Caco-2 (cell line): Measurements from ENCODE around the gene PP2D1. TPM values are rescaled to one million over a fixed set of nuclear protein-coding genes. Genes with fewer than 3 reads are reported as not detected.

Experiments
- BruUV-seq: library from RNA; stranded (reverse); fragments of 400-500 nt; replicated peaks from 2 replicates; lab custom pipeline; 2021; lab: Mats Ljungman, UMichigan
- CTCF ChIA-PET: fragments of 300-600 bp; sonication (Branson Sonifier 250); formaldehyde crosslinking; loops from one replicate; lab custom pipeline; 2022; ENCODE audit warnings: antibody characterized with exemption; lab: Charles Lee
- POLR2A ChIA-PET: fragments of 300-600 bp; sonication (Branson Sonifier 250); formaldehyde crosslinking; loops from one replicate; lab custom pipeline; 2022; ENCODE audit warnings: antibody characterized with exemption; lab: Charles Lee
- DNase-seq, 2 experiments: peaks; one replicate each; pipeline versions ENCODE4 v3.0.0 to v3.0.0-alpha.2; 2020 to 2022
- H3K27me3 ChIP-seq: replicated peaks from 2 replicates; pipeline ENCODE4 v1.6.0; 2011; ENCODE audit warnings: low read length; ENCODE audit not compliant: control insufficient read depth, insufficient read depth
- H3K36me3 ChIP-seq: 2 replicates; pipeline ENCODE4 v1.5.1; 2011; ENCODE audit warnings: low read length; ENCODE audit not compliant: control insufficient read depth, insufficient read depth
- H3K4me1 ChIP-seq: fragments of 250-450 bp; sonication (Bioruptor Pico); 2 replicates; pipeline ENCODE4 v1.5.1; 2020; ENCODE audit warnings: mild to moderate bottlenecking
- H3K4me3 ChIP-seq: 2 replicates; pipeline ENCODE4 v1.5.1; 2011; ENCODE audit warnings: low read depth, mild to moderate bottlenecking, control low read depth, low read length
- H3K9me3 ChIP-seq: fragments of 250-450 bp; sonication (Bioruptor Pico); 2 replicates; pipeline ENCODE4 v1.5.1; 2020; ENCODE audit warnings: mild to moderate bottlenecking, moderate library complexity
- H3K27ac Mint-ChIP-seq: one replicate; pipeline ENCODE4 v1.8.0; 2022; ENCODE audit warnings: mixed read lengths; ENCODE audit not compliant: unreplicated experiment
- H3K27me3 Mint-ChIP-seq: one replicate; pipeline ENCODE4 v1.8.0; 2022; ENCODE audit warnings: mixed read lengths; ENCODE audit not compliant: insufficient read depth, unreplicated experiment
- H3K36me3 Mint-ChIP-seq: one replicate; pipeline ENCODE4 v1.8.0; 2022; ENCODE audit warnings: mild to moderate bottlenecking, mixed read lengths; ENCODE audit not compliant: insufficient read depth, unreplicated experiment
- H3K4me1 Mint-ChIP-seq: one replicate; pipeline ENCODE4 v1.8.0; 2022; ENCODE audit warnings: low read depth, mixed read lengths; ENCODE audit not compliant: unreplicated experiment
- H3K4me3 Mint-ChIP-seq: one replicate; pipeline ENCODE4 v1.8.0; 2022; ENCODE audit warnings: mild to moderate bottlenecking, moderate library complexity, mixed read lengths; ENCODE audit not compliant: unreplicated experiment
- H3K9me3 Mint-ChIP-seq: one replicate; pipeline ENCODE4 v1.8.0; 2022; ENCODE audit warnings: mixed read lengths; ENCODE audit not compliant: unreplicated experiment
- intact Hi-C: fragments of 100-400 bp; cut with micrococcal nuclease; formaldehyde crosslinking; loops from one replicate; pipeline ENCODE4 v1.10.0; 2022; ENCODE audit not compliant: unreplicated experiment
- total RNA-seq: library from RNA; stranded (reverse); gene quantifications from 2 replicates; pipeline ENCODE4 v1.2.3, GENCODE V29; 2022
- TF ChIP-seq, protein P1 (sequence below), 2 experiments: fragments of 200-600 bp in 1 of 2; IDR thresholded peaks; 1 replicate in 1 of 2; 2 replicates in 1 of 2; pipeline versions ENCODE4 v1.5.1 to v1.8.0; 2011 to 2022; ENCODE audit warnings: antibody characterized with exemption in 1 of 2, control low read depth in 1 of 2, inconsistent platforms in 1 of 2, low read depth in 1 of 2, low read length in 1 of 2, mild to moderate bottlenecking in 1 of 2, moderate library complexity in 1 of 2; ENCODE audit not compliant: insufficient read depth in 1 of 2, severe bottlenecking in 1 of 2, unreplicated experiment in 1 of 2

PP2D1 gene
- total RNA-seq, 1 experiment from 2014 or later: not detected

DNA sequence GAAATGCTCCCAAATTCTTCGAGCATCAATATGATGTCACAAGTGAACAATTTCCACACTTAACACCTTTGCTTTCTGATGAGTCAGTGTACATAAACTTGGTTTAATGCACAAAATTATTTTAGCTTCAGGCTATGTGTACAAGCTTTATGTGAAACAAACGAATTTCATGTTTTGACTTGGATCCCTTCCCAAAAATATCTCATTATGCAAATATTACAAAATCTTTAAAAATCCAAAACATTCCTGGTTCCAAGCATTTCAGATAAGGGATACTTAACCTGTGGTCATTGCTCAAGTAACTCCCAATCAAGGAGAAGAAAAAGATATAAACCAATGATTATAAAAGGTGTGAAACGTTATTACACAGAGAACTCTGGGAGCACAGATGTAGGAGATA, 40.0 kb downstream of the PP2D1 start:
- BruUV-seq: no TSS peak

DNA sequence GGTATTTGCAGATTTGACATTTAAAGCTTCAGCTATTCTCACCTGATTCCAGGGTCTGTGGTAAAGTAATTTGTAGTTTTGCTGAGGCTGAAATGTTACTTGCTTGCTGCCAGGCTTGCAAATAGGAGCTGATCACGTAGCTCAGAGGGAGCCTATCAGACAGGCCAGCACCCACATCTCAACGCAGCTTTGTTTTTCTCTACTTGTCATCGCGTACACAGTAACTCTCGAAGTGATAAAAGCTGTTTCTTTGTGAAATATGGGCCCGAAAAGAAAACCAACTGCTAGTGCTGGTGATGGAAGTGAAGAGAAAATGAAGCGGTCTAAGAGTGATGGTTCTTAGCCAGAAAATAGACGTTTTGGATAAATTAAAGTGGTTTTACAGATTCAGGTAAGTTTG, 41.7 kb downstream of the PP2D1 start:
- Histone ChIP-seq H3K4me1 (peaks cover 7% of the 10 kb centered on the region; the same call in 1 of the 2 replicates), H3K36me3 (no peaks in the 10 kb centered on the region; the same call in 1 of the 2 replicates), H3K9me3 (no peaks in the 10 kb centered on the region), H3K27me3 (no peaks in the 10 kb centered on the region), H3K4me3 (no peak overlapping the region)
- Mint-ChIP-seq H3K4me3 (no peak overlapping the region), H3K4me1 (peaks cover 15% of the 10 kb centered on the region), H3K27ac (no peak overlapping the region), H3K9me3 (no peaks in the 10 kb centered on the region), H3K27me3 (no peaks in the 10 kb centered on the region), H3K36me3 (peaks cover 32% of the 10 kb centered on the region)
- no peak for DNase-seq
- TF ChIP-seq, protein P1, sequence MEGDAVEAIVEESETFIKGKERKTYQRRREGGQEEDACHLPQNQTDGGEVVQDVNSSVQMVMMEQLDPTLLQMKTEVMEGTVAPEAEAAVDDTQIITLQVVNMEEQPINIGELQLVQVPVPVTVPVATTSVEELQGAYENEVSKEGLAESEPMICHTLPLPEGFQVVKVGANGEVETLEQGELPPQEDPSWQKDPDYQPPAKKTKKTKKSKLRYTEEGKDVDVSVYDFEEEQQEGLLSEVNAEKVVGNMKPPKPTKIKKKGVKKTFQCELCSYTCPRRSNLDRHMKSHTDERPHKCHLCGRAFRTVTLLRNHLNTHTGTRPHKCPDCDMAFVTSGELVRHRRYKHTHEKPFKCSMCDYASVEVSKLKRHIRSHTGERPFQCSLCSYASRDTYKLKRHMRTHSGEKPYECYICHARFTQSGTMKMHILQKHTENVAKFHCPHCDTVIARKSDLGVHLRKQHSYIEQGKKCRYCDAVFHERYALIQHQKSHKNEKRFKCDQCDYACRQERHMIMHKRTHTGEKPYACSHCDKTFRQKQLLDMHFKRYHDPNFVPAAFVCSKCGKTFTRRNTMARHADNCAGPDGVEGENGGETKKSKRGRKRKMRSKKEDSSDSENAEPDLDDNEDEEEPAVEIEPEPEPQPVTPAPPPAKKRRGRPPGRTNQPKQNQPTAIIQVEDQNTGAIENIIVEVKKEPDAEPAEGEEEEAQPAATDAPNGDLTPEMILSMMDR (IDR thresholded peaks at IDR 0.05; ENCODE audit: insufficient read depth in 1 of 2, low read depth in 1 of 2, low read length in 1 of 2, severe bottlenecking in 1 of 2, unreplicated experiment in 1 of 2): no peak
- ChIA-PET CTCF (no interaction called here), POLR2A (no interaction called here)
- intact Hi-C loops: no loop called here
- BruUV-seq: no TSS peak

More for the DNA sequence above, 40.0 kb downstream of the PP2D1 start:
- no peak overlapping the region for H3K4me3 ChIP-seq
- Mint-ChIP-seq H3K9me3 (no peaks in the 10 kb centered on the region), H3K36me3 (peaks cover 26% of the 10 kb centered on the region), H3K27ac (peak overlapping the region; percentile 47), H3K4me3 (no peak overlapping the region), H3K4me1 (peaks cover 15% of the 10 kb centered on the region), H3K27me3 (no peaks in the 10 kb centered on the region)
- no peak for DNase-seq
- ChIA-PET CTCF (no interaction called here), POLR2A (no interaction called here)
- no peaks in the 10 kb centered on the region for H3K9me3 ChIP-seq
- peaks cover 7% of the 10 kb centered on the region; the same call in 1 of the 2 replicates for H3K4me1 ChIP-seq
- H3K36me3 ChIP-seq: no peaks in the 10 kb centered on the region; the same call in 1 of the 2 replicates
- H3K27me3 ChIP-seq: no peaks in the 10 kb centered on the region
- intact Hi-C loops: no loop called here
- TF ChIP-seq, protein P1 (IDR thresholded peaks at IDR 0.05; ENCODE audit: insufficient read depth in 1 of 2, low read depth in 1 of 2, low read length in 1 of 2, severe bottlenecking in 1 of 2, unreplicated experiment in 1 of 2): no peak

DNA sequence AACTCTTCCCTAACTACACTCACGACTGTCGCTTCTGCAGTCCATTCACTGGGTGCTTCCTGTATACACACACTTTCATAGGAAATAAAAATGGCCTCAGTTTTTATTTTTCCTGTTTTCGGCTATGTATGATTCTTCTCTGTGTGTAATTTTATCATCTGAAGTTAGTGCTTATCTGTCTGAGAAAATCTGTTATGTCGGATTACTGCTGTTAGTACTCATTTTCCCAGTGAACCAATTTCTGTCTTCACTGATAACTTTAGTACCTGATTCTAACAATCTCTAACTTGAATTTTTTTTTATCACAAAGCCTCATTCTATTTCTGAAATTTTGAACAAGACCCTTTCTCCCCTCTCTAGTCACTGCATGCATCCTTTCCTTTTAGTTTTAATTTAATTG, 44.3 kb downstream of the PP2D1 start:
- no TSS peak for BruUV-seq
- no peak overlapping the region for H3K4me3 ChIP-seq
- H3K36me3 Mint-ChIP-seq: peaks cover 24% of the 10 kb centered on the region
- TF ChIP-seq, protein P1 (IDR thresholded peaks at IDR 0.05; ENCODE audit: insufficient read depth in 1 of 2, low read depth in 1 of 2, low read length in 1 of 2, severe bottlenecking in 1 of 2, unreplicated experiment in 1 of 2): no peak
- no peaks in the 10 kb centered on the region for H3K27me3 ChIP-seq
- intact Hi-C loops: no loop called here
- H3K4me1 Mint-ChIP-seq: peaks cover 15% of the 10 kb centered on the region
- no peaks in the 10 kb centered on the region for H3K27me3 Mint-ChIP-seq
- H3K9me3 ChIP-seq: no peaks in the 10 kb centered on the region
- no peak for DNase-seq
- no peak overlapping the region for H3K4me3 Mint-ChIP-seq
- no peaks in the 10 kb centered on the region; the same call in 1 of the 2 replicates for H3K36me3 ChIP-seq
- ChIA-PET CTCF (no interaction called here), POLR2A (no interaction called here)
- H3K4me1 ChIP-seq: peaks cover 7% of the 10 kb centered on the region; the same call in 1 of the 2 replicates
- H3K9me3 Mint-ChIP-seq: no peaks in the 10 kb centered on the region
- no peak overlapping the region for H3K27ac Mint-ChIP-seq
